ENCODE data around the gene CCDC190. TPM values are rescaled to one million over a fixed set of nuclear protein-coding genes. Genes with fewer than 3 reads are reported as not detected.
"Not testable (repeated sequence)": the region's sequence is repeated elsewhere in the genome, so short reads cannot be mapped to it uniquely, and the experiment has no call there.

The CCDC190 gene
- total RNA-seq, 2 donors from 2014 or later: not detected

DNA sequence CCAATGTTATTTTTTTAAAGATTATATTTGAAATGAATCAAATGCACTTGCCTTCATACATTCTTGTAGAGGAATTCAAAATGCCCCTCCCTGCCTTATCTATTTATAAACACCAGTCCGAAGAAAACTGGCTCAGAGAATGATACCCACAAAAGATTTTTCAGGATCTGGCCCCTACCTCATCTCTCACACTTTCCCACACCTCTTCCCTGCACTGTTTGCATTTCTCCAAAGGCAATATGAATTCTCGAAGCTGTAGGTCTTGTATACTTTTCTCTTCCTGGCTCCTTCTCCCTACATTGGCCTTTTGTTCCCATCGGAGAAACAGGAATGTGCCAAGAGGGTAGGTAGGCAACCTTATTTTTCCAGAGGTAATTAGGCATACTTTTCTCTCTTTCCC lies 12.0 kb upstream of the CCDC190 start:
- no peak overlapping the region for H3K4me3 Mint-ChIP-seq
- no peak overlapping the region for H3K27ac Mint-ChIP-seq
- peaks cover 26% of the 10 kb centered on the region for H3K9me3 Mint-ChIP-seq
- peaks cover 1% of the 10 kb centered on the region for H3K27me3 Mint-ChIP-seq (ENCODE audit: insufficient read depth)
- peaks cover 7% of the 10 kb centered on the region for H3K9me3 ChIP-seq (ENCODE audit: control insufficient read depth, low read length)
- no peak overlapping the region for H3K4me3 ChIP-seq (ENCODE audit: low read length)
- no peaks in the 10 kb centered on the region for H3K4me1 ChIP-seq (ENCODE audit: control insufficient read depth, insufficient read depth, low read length)
- peaks cover 2% of the 10 kb centered on the region for H3K36me3 Mint-ChIP-seq (ENCODE audit: low read depth)
- 89 to 100% methylated on average over 1 to 3 of the region's 3 CpGs for WGBS, 2 experiments (ENCODE audit: insufficient coverage in 1 of 2, insufficient read length in 1 of 2)
- TF ChIP-seq, protein P1, sequence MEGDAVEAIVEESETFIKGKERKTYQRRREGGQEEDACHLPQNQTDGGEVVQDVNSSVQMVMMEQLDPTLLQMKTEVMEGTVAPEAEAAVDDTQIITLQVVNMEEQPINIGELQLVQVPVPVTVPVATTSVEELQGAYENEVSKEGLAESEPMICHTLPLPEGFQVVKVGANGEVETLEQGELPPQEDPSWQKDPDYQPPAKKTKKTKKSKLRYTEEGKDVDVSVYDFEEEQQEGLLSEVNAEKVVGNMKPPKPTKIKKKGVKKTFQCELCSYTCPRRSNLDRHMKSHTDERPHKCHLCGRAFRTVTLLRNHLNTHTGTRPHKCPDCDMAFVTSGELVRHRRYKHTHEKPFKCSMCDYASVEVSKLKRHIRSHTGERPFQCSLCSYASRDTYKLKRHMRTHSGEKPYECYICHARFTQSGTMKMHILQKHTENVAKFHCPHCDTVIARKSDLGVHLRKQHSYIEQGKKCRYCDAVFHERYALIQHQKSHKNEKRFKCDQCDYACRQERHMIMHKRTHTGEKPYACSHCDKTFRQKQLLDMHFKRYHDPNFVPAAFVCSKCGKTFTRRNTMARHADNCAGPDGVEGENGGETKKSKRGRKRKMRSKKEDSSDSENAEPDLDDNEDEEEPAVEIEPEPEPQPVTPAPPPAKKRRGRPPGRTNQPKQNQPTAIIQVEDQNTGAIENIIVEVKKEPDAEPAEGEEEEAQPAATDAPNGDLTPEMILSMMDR (conservative IDR thresholded peaks at IDR 0.05): no peak
- no peaks in the 10 kb centered on the region for H3K36me3 ChIP-seq (ENCODE audit: control insufficient read depth, insufficient read depth, low read length)
- H3K4me1 Mint-ChIP-seq: peaks cover 3% of the 10 kb centered on the region
- H3K27ac ChIP-seq (ENCODE audit: low read depth, low read length): no peak overlapping the region
- no peaks in the 10 kb centered on the region for H3K27me3 ChIP-seq (ENCODE audit: control insufficient read depth, insufficient read depth, low read length, poor library complexity, severe bottlenecking)
- no peak overlapping the region for H3K9ac ChIP-seq (ENCODE audit: extremely low read depth, low read length, poor library complexity, severe bottlenecking)
- DNase-seq: no peak

GRCh38 chr1:162871417-162871816 lies 10.4 kb upstream of the CCDC190 start:
- H3K27ac Mint-ChIP-seq; H3K27me3 ChIP-seq (ENCODE audit: control insufficient read depth, insufficient read depth, low read length, poor library complexity, severe bottlenecking); H3K4me1 ChIP-seq (ENCODE audit: control insufficient read depth, insufficient read depth, low read length); H3K27ac ChIP-seq (ENCODE audit: low read depth, low read length); H3K27me3 Mint-ChIP-seq (ENCODE audit: insufficient read depth); H3K4me3 Mint-ChIP-seq; H3K36me3 ChIP-seq (ENCODE audit: control insufficient read depth, insufficient read depth, low read length); H3K36me3 Mint-ChIP-seq (ENCODE audit: low read depth); H3K9ac ChIP-seq (ENCODE audit: extremely low read depth, low read length, poor library complexity, severe bottlenecking); H3K4me1 Mint-ChIP-seq; H3K4me3 ChIP-seq (ENCODE audit: low read length); DNase-seq; H3K9me3 ChIP-seq (ENCODE audit: control insufficient read depth, low read length): not testable (repeated sequence)
- WGBS, 2 experiments (ENCODE audit: insufficient coverage in 1 of 2, insufficient read length in 1 of 2): 82% methylated on average over 1 of the region's 1 CpG; no CpG with 5 or more reads in 1 of the 2 experiments
- H3K9me3 Mint-ChIP-seq: peaks cover 26% of the 10 kb centered on the region

DNA sequence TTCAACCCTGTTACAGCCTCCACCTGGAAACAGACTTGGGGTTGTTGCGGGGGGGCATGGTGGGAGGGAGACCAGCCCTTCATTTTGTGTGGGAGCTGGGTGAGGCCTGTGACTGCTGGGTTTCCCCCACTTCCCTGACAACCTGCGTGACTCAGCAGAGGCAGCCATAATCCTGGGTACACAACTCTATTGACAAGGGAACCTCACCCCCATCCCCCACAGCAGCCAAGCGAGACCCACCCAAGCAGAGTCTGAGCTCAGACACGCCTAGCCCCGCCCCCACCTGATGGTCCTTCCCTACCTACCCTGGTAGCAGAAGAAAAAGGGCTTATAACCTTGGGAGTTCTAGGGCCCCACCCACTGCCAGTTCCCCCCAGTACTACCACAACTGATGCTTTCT lies 8.0 kb upstream of the CCDC190 start:
- Histone ChIP-seq H3K27ac (ENCODE audit: low read depth, low read length) (no peak overlapping the region), H3K4me3 (ENCODE audit: low read length) (no peak overlapping the region), H3K27me3 (ENCODE audit: control insufficient read depth, insufficient read depth, low read length, poor library complexity, severe bottlenecking) (no peaks in the 10 kb centered on the region), H3K9me3 (ENCODE audit: control insufficient read depth, low read length) (peaks cover 7% of the 10 kb centered on the region), H3K36me3 (ENCODE audit: control insufficient read depth, insufficient read depth, low read length) (no peaks in the 10 kb centered on the region), H3K4me1 (ENCODE audit: control insufficient read depth, insufficient read depth, low read length) (no peaks in the 10 kb centered on the region), H3K9ac (ENCODE audit: extremely low read depth, low read length, poor library complexity, severe bottlenecking) (no peak overlapping the region)
- DNase-seq: no peak
- no peaks in the 10 kb centered on the region for H3K4me1 Mint-ChIP-seq
- no peak overlapping the region for H3K4me3 Mint-ChIP-seq
- H3K27me3 Mint-ChIP-seq (ENCODE audit: insufficient read depth): no peaks in the 10 kb centered on the region
- H3K9me3 Mint-ChIP-seq: peaks cover 26% of the 10 kb centered on the region
- TF ChIP-seq, protein P1 (conservative IDR thresholded peaks at IDR 0.05): no peak
- H3K27ac Mint-ChIP-seq: no peak overlapping the region
- H3K36me3 Mint-ChIP-seq (ENCODE audit: low read depth): peaks cover 2% of the 10 kb centered on the region
- WGBS, 2 experiments (ENCODE audit: insufficient coverage in 1 of 2, insufficient read length in 1 of 2): 89% methylated on average over 5 of the region's 5 CpGs; no CpG with 5 or more reads in 1 of the 2 experiments

GRCh38 chr1:162861625-162862024 lies 650 bp upstream of the CCDC190 start:
- H3K36me3 Mint-ChIP-seq (ENCODE audit: low read depth): no peaks in the 10 kb centered on the region
- no peak overlapping the region for H3K27ac Mint-ChIP-seq
- no peak for DNase-seq
- H3K27me3 Mint-ChIP-seq (ENCODE audit: insufficient read depth): no peaks in the 10 kb centered on the region
- H3K4me3 Mint-ChIP-seq: no peak overlapping the region
- H3K27me3 ChIP-seq (ENCODE audit: control insufficient read depth, insufficient read depth, low read length, poor library complexity, severe bottlenecking): no peaks in the 10 kb centered on the region
- H3K4me1 ChIP-seq (ENCODE audit: control insufficient read depth, insufficient read depth, low read length): no peaks in the 10 kb centered on the region
- WGBS, 2 experiments (ENCODE audit: insufficient coverage in 1 of 2, insufficient read length in 1 of 2): 83 to 96% methylated on average over 4 to 5 of the region's 5 CpGs
- H3K9me3 ChIP-seq (ENCODE audit: control insufficient read depth, low read length): no peaks in the 10 kb centered on the region
- no peak overlapping the region for H3K4me3 ChIP-seq (ENCODE audit: low read length)
- H3K27ac ChIP-seq (ENCODE audit: low read depth, low read length): no peak overlapping the region
- peaks cover 12% of the 10 kb centered on the region for H3K4me1 Mint-ChIP-seq
- H3K9ac ChIP-seq (ENCODE audit: extremely low read depth, low read length, poor library complexity, severe bottlenecking): no peak overlapping the region
- no peaks in the 10 kb centered on the region for H3K36me3 ChIP-seq (ENCODE audit: control insufficient read depth, insufficient read depth, low read length)
- no peaks in the 10 kb centered on the region for H3K9me3 Mint-ChIP-seq
- TF ChIP-seq, protein P1 (conservative IDR thresholded peaks at IDR 0.05): no peak

Data from endodermal cell (in vitro differentiated cells).